GM19240 (cell line): ENCODE measurements around the gene FST.

Experiments used
- DNase-seq: peaks from one replicate; pipeline ENCODE4 v3.0.0; 2011; ENCODE audit warnings: low spot score; ENCODE audit not compliant: insufficient read length

The FST gene

GRCh38 chr5:53472720-53473510 lies 7.5 kb upstream of the FST start:
- no peak for DNase-seq

- no peak for DNase-seq
These were observed 6.8 kb upstream of the FST start for GRCh38 chr5:53473633-53474032.

DNA sequence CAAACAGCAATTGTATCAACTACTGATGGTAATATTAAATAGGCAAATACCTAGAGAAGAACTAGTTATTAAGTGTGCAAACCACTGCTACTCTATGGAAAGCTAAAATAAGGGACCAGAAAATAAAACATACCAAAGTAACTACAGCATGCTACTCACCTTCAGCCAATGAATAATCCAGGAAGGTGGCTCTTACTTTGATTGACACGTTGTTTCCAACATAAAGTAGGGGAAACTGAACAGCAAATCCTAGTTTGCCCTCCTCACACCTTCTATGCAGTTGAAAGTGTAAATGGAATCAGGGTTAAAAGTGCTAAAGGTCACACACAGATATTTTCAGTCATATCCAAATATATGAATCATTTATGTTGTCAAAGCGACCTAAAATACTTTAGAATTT lies 5.1 kb upstream of the FST start:
- DNase-seq, result no peak

DNA sequence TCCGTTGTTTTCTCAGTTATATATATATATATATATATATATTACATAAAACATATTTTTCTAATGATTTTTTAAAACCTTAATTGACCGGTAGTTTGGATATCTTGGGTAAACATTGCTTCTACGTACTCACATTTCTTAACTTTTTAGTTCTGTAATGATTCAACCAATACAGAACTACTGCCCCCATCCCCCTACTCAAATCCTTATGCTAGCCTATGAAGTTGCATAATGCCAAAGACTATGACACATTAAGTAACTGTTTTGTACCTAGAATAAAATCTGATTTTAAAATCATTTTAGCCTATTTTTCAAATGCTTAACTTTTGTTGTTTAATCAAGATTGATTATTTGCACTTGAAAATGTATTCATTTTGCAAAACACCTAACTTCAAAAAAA lies 4.4 kb upstream of the FST start:
- DNase-seq, result no peak

- DNase-seq, result no peak
These were observed 3.6 kb upstream of the FST start for GRCh38 chr5:53476531-53477480.

DNA sequence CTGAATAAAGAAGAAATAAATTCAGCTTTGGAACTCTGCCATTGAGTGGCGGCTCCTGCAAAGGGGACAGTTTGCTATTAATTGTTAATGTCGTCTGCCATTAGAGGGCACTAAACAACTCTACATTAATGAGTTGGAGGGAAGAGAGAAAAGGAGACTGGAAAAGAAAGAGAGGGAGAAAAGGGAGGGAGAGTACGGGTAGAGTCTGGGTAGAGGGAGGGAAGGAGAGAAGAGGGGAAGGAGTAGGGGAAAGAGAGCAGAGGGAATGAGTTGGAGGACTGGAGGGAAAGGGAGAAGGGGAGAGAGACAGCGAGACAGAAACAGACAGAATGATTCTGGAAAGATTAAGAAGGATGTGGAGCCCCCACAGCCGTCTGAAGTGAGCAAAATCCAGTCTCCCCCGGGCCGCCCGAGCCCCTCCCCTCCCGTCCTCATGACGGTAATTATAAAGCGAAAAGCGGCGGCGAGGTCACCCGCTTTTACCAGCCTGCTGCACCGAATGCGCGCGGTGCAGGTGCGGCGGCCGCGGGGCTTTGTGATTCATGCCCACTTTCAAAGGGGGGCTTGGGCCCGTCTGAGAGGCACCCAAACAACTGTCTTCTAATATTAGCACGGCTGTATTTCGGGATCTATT lies 1.9 kb upstream of the FST start:
- no peak for DNase-seq

- no peak for DNase-seq
These were observed 1.3 kb upstream of the FST start for GRCh38 chr5:53479045-53479589.

DNA sequence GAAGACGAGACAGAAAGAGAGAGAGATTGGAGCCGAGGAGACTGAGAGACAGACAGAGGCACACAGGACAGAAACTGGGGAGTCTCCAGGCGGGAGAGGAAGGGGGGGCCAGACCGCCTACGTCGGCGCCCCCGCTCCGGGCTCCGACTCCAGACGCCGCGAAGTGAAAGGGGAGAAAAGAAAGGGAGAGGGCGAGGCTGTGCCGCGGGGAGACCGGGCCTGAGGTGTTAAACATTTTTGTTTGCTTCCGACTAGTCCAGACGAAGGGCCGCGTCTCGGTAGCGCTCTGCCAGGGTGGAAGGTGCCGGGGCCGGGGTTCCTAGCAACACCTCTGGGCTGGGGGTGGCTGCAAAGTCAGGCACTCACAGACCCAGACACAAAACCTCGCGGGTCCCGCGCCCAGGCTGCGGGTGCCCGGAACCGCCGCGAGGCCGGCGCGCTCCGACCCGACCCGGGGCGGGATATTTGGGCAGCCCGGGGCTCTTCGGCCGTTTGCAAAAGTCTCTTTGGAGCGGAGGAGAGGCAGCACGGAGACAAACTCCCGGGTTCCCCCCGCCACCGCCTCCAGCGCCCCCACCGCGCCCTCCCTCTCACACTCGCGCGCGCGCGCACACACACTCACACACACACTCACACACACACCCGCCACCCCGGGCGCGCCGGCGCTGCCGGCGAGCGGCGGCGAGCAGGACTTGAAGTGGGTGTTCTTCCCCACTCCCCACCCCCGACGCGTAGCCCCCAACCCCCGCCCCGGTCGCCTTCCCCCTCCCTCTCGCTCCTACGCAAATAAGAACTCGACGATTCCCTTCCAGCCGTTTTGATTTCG lies 626 bp upstream of the FST start:
- no peak for DNase-seq

DNA sequence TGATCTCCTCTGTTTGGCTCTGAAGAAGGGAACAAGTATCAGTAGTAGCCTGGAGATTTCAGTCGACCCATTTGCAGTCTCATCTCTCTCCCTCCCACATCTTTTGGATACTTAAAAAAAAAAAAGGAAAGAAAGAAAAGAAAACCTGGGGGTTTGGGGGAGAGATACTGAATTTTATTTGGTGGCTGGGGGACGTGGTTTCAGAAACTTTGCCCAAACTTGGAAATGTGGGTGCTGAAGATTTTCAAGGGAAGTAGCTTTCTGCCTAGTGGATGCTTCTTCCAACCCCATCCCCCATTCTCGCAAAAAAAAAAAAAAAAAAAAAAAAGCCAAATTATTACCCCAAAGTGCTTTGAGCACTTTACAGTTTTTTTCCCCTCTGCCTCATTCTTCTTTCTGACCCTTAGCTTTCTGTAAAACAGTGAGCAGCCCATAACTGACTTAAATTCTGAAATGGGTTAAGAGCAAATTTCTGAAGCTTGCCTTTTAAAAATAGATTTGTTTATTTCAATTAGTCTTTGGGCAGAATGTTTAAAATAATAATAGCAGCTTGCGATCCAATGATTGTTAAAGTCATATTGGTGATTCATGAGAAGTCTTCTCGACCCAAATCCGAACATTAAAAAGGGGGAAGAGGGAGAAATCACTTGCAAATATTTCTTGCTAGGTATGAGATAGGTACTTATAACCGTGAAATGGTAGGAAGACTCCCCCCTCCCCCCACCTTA lies 894 bp downstream of the FST start:
- no peak for DNase-seq

DNA sequence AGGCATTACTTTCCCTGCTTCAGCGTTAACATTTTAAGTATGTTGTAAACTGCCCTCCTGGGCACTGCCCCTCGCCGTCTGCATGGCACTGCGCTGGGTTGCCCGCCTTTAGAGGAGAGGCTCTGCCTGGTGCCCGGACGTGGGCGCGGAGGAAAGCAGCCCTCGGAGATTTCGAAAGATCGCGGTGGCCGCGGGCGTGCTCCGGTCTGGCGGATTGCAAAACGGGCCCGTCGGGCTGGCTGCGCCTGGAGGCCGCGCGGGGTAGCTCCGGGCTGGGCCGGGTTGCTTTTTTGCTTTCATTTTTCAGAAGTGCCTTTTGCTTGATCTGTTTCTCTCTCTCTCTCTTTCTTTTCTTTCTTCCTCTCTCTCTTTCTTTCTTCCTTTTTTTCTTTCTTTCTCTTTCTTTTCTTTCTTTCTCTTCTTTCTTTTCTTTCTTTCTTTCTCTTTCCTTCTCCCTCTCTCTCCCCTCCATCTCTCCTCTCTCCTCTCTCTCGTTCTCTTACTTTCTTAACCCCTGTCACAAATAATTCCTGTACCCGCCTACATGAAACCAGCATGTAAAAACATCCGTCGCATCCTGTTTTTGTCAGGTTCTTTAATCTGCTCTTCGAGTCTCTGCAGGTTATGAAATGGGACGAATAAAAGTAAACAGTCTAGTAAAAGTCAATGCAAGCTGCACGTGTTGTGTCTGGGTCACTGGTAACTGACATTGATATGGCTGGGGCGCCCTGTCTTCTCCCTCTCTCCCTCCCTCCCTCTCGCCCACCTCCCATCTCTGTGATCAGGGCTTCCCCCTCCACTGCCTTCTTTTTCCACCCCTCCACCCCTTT lies 1.7 kb downstream of the FST start:
- peak; percentile 65 for DNase-seq

- no peak for DNase-seq
These were observed 2.5 kb downstream of the FST start for GRCh38 chr5:53482717-53483638.

- DNase-seq, result no peak
These were observed 7.0 kb downstream of the FST start for GRCh38 chr5:53487436-53487835.

DNA sequence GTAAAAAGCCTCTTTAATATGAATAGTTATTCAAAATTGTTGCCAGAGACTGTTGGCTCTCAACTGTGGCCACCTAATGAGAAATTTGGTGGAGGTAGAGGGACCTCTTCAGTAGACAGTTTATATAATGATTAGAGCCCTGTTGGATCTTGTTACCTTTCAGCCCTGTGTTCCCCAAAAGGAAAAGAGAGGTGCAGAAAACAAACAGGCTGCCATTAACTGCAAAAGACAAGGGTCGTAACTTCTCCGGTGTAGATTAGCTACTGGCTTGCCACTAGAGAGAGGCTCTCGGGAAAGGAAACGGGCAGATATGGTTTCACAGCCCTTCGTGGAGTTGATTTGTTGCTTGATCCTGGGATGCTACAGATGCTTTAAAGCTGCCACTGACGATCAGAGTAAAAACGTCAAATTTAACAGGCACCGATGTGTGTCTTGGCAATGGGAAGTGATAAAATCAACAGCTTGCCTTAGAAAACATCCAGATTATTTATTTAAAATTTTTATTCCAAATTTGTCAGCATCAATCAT lies 7.8 kb downstream of the FST start:
- DNase-seq, result no peak

DNA sequence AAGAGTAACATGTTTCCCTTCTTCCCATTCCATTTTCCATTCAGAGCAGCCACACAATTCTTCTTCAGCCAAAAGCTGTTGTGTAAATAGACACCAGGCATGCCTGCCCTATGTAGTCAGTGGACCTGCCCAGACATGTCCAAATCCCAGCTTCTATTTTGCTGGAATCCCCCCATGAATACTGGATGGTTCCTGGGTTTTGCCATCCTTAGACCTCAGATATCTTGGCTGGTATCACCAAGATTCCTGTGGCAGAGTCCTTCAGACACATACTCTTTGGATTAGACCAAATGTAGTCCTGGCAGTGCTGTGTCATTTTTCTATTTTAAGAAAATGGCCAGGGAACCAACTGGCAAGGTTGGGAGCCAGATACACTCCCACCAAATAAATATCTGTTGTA lies 10.3 kb downstream of the FST start:
- no peak for DNase-seq

GRCh38 chr5:53501054-53501453 lies 20.6 kb downstream of the FST start:
- DNase-seq, result no peak

DNA sequence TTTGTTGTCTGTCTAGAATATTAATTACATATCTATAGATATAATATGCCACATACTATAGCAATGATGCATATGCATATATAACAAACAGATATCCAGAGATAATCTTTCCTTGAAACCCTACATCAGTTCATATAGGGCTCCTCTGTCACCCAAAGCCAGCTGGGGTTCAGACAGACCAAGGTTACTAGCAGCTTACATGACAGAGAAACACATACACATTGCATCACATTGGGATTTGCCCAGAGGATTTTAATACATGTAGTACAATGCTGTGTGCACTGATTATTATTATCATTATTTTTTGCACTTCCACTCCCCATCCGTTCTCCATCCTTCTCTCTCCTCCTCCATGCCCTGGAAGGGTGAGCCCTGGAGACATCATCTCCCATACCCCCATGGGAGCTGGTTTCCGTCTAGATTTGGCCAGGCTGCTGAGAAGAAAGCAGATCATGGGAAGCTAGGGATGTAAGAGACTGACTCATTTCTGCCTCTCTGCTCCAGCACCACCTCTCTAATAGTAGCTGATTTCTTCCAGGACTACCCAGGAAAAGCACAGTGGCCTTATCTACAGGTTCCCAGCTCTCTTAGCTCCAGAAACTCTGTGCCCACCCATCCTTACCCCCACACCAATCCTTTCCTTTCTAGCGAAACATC lies 23.3 kb downstream of the FST start:
- no peak for DNase-seq

DNA sequence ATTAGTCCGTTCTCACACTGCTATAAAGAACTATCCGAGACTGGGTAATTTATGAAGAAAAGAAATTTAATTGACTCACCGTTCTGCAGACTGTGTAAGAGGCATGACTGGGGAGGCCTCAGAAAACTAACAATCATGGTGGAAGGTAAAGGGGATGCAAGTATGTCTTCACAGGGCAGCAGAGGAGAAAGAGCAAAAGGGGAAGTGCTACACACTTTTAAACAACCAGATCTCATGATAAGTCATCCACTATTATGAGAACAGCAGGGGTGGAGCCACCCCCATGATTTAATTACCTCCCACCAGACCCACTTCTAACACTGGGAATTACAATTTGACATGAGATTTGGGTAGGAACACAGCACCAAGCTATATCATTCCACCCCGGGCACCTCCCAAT lies 26.6 kb downstream of the FST start:
- no peak for DNase-seq
